SK-N-SH (cell line): ENCODE measurements around the gene PCNX4. TPM values are rescaled to one million over a fixed set of nuclear protein-coding genes. Genes with fewer than 3 reads are reported as not detected.
"Not testable (repeated sequence)": the region's sequence is repeated elsewhere in the genome, so short reads cannot be mapped to it uniquely, and the experiment has no call there.

Experiments used
- CTCF ChIA-PET: fragments of 300-600, 350-600 bp; formaldehyde crosslinking; extraction: SDS; loops from one replicate; lab custom pipeline; 2021; lab: Yijun Ruan, JAX
- POLR2A ChIA-PET: fragments of 350-600 bp; sonication (Branson Sonifier 250); formaldehyde crosslinking; extraction: SDS; loops from one replicate; lab custom pipeline; 2020; ENCODE audit warnings: antibody characterized with exemption, inconsistent platforms; lab: Yijun Ruan, JAX
- DNase-seq: peaks from one replicate; pipeline ENCODE4 v3.0.0; 2012
- H2AFZ ChIP-seq: fragments of 200-600 bp; sonication (generic); 2 replicates; pipeline ENCODE4 v1.8.1; 2016; ENCODE audit warnings: antibody characterized with exemption, mild to moderate bottlenecking, low read depth
- H3F3A ChIP-seq: fragments of 200-600 bp; sonication (generic); replicated peaks from 2 replicates; pipeline ENCODE3; 2016; ENCODE audit warnings: antibody characterized with exemption, mild to moderate bottlenecking; ENCODE audit not compliant: insufficient read depth
- H3K27ac ChIP-seq, 2 experiments: fragments of 200-500 bp in 1 of 2; fragments of 200-600 bp in 1 of 2; sonication (Bioruptor generic) in 1 of 2; sonication (generic), shearing (Covaris generic) in 1 of 2; 2 replicates each; pipeline versions ENCODE4 v1.5.1 to v1.6.1; 2014 to 2016; ENCODE audit warnings: low read depth in 2 of 2, inconsistent platforms in 1 of 2, low read length in 1 of 2, mild to moderate bottlenecking in 1 of 2, mixed read lengths in 1 of 2
- H3K27me3 ChIP-seq: fragments of 200-600 bp; sonication (generic), shearing (Covaris generic); 2 replicates; pipeline ENCODE4 v1.6.1; 2016; ENCODE audit warnings: mixed run types; ENCODE audit not compliant: insufficient read depth
- H3K36me3 ChIP-seq, 2 experiments: fragments of 200-500 bp in 1 of 2; fragments of 200-600 bp in 1 of 2; sonication (Bioruptor generic) in 1 of 2; sonication (generic) in 1 of 2; replicated peaks in 1 of 2; 2 replicates each; pipeline versions ENCODE3 to v1.5.1; 2014 to 2016; ENCODE audit warnings: low read length in 1 of 2, mild to moderate bottlenecking in 1 of 2; ENCODE audit not compliant: insufficient read depth in 2 of 2, control insufficient read depth in 1 of 2
- H3K4me1 ChIP-seq, 2 experiments: fragments of 200-500 bp in 1 of 2; fragments of 200-600 bp in 1 of 2; sonication (Bioruptor generic) in 1 of 2; sonication (generic), shearing (Covaris generic) in 1 of 2; 2 replicates each; pipeline versions ENCODE4 v1.5.1 to v1.6.1; 2014 to 2016; ENCODE audit warnings: low read depth in 1 of 2, low read length in 1 of 2, mixed run types in 1 of 2; ENCODE audit not compliant: insufficient read depth in 2 of 2, control insufficient read depth in 1 of 2
- H3K4me2 ChIP-seq: fragments of 200-600 bp; sonication (generic), shearing (Covaris generic); 2 replicates; pipeline ENCODE4 v1.6.1; 2017; ENCODE audit warnings: mixed run types
- H3K4me3 ChIP-seq, 2 experiments: fragments of 200-500 bp in 1 of 2; fragments of 200-600 bp in 1 of 2; sonication (Bioruptor generic) in 1 of 2; sonication (generic), shearing (Covaris generic) in 1 of 2; 2 replicates each; pipeline versions ENCODE4 v1.5.1 to v1.8.1; 2014 to 2016; ENCODE audit warnings: low read depth in 2 of 2, inconsistent platforms in 1 of 2, low read length in 1 of 2, mild to moderate bottlenecking in 1 of 2, mixed read lengths in 1 of 2, moderate library complexity in 1 of 2
- H3K79me2 ChIP-seq: fragments of 200-600 bp; sonication (generic); 2 replicates; pipeline ENCODE4 v1.8.1; 2017; ENCODE audit warnings: mild to moderate bottlenecking; ENCODE audit not compliant: insufficient read depth
- H3K9ac ChIP-seq: fragments of 200-600 bp; sonication (generic); 2 replicates; pipeline ENCODE4 v1.6.1; 2017; ENCODE audit warnings: mixed run types
- H3K9me2 ChIP-seq: fragments of 200-600 bp; sonication (generic); 2 replicates; pipeline ENCODE4 v1.6.1; 2017; ENCODE audit warnings: mixed run types
- H3K9me3 ChIP-seq: fragments of 200-600 bp; sonication (generic); 2 replicates; pipeline ENCODE4 v1.6.1; 2017; ENCODE audit warnings: mixed run types, mild to moderate bottlenecking, moderate library complexity
- H4K20me1 ChIP-seq: fragments of 200-600 bp; sonication (generic); 2 replicates; pipeline ENCODE4 v1.6.1; 2017; ENCODE audit warnings: mild to moderate bottlenecking, mixed run types; ENCODE audit not compliant: insufficient read depth
- CHD2 ChIP-seq: fragments of 150-350 bp; IDR thresholded peaks from 2 replicates; pipeline ENCODE4 v1.6.1; 2018; ENCODE audit warnings: low read length; ENCODE audit not compliant: partially characterized antibody
- EZH2phosphoT487 ChIP-seq: fragments of 200-600 bp; sonication (generic); IDR thresholded peaks from 2 replicates; pipeline ENCODE4 v1.6.1; 2017; ENCODE audit warnings: low read depth, mixed run types, mild to moderate bottlenecking, antibody characterized with exemption, moderate library complexity, borderline replicate concordance
- GABPA ChIP-seq: IDR thresholded peaks from 2 replicates; pipeline ENCODE4 v1.4.0; 2012; ENCODE audit warnings: low read depth, mild to moderate bottlenecking
- IRF3 ChIP-seq: fragments of 150-350 bp; IDR thresholded peaks from 2 replicates; pipeline ENCODE4 v1.6.1; 2016; ENCODE audit warnings: mild to moderate bottlenecking, low read depth, low read length
- JUND ChIP-seq: IDR thresholded peaks from 2 replicates; pipeline ENCODE4 v1.4.0; 2012
- PBX3 ChIP-seq: IDR thresholded peaks from 2 replicates; pipeline ENCODE4; 2012
- RCOR1 ChIP-seq: fragments of 150-350 bp; IDR thresholded peaks from 2 replicates; pipeline ENCODE4 v1.6.1; 2017; ENCODE audit warnings: antibody characterized with exemption, low read length
- RFX5 ChIP-seq: IDR thresholded peaks from 2 replicates; pipeline ENCODE4 v1.6.1; 2012; ENCODE audit warnings: mild to moderate bottlenecking, improper control_type of control experiment, low read length
- TCF12 ChIP-seq: IDR thresholded peaks from 2 replicates; pipeline ENCODE4 v1.4.0; 2012
- TEAD4 ChIP-seq: IDR thresholded peaks from 2 replicates; pipeline ENCODE4 v1.4.0; 2012; ENCODE audit warnings: mild to moderate bottlenecking, borderline replicate concordance; ENCODE audit not compliant: insufficient read depth
- USF2 ChIP-seq: fragments of 150-350 bp; IDR thresholded peaks from 2 replicates; pipeline ENCODE4 v1.6.1; 2017; ENCODE audit warnings: antibody characterized with exemption, low read length, low read depth, borderline replicate concordance
- YY1 ChIP-seq: IDR thresholded peaks from 2 replicates; pipeline ENCODE4 v1.4.0; 2012; ENCODE audit warnings: low read depth, mild to moderate bottlenecking
- WGBS: methylation state at CpG from one replicate; pipeline ENCODE4 v1.1.6; 2017; ENCODE audit warnings: low lambda C conversion rate; 5-methylcytosine and 5-hydroxymethylcytosine counted together
- polyA plus RNA-seq, 3 experiments: library from polyadenylated mRNA; depleted of rRNA; stranded (reverse); fragments of >200 nt; gene quantifications; 2 replicates each; pipeline ENCODE4 v1.2.3, GENCODE V29; 2012

The PCNX4 gene
- polyA plus RNA-seq, 1 of the 3 experiments (the other 2 are of a cell fraction) = 21.1 TPM

GRCh38 chr14:60091550-60092525, at the start of gene PCNX4 (continued):
- no peak for TF ChIP-seq USF2
- no peak for TF ChIP-seq RFX5
- no peak; the same call in 1 of the 2 replicates for TF ChIP-seq GABPA
- no peak; the same call in 1 of the 2 replicates for TF ChIP-seq JUND
- no peak for TF ChIP-seq IRF3
- no peak; the same call in 1 of the 2 replicates for TF ChIP-seq RCOR1
- peak; percentile 37; the same call in 1 of the 2 replicates for TF ChIP-seq TEAD4
- no peak for TF ChIP-seq EZH2phosphoT487
- TF ChIP-seq CHD2 = peak; percentile 6
- peak; percentile 37; the same call in 1 of the 2 replicates for TF ChIP-seq TCF12
- peak; percentile 92 for TF ChIP-seq YY1
- TF ChIP-seq PBX3 = peak; percentile 32

GRCh38 chr14:60047976-60048375, 43.7 kb upstream of the PCNX4 start:
- H3K36me3 ChIP-seq, H3K9ac ChIP-seq, DNase-seq, H3K4me1 ChIP-seq, H4K20me1 ChIP-seq, H3K9me2 ChIP-seq, H3K4me3 ChIP-seq, H3K27me3 ChIP-seq, POLR2A ChIA-PET, H3K9me3 ChIP-seq, H3K27ac ChIP-seq, H2AFZ ChIP-seq, CTCF ChIA-PET, H3K79me2 ChIP-seq, H3F3A ChIP-seq, H3K4me2 ChIP-seq: not testable (repeated sequence)
- WGBS = 8% methylated on average over 1 of the region's 1 CpG
